Ovary (tissue), 9 donors: ENCODE data around the gene C9orf43. TPM values are rescaled to one million over a fixed set of nuclear protein-coding genes. Genes with fewer than 3 reads are reported as not detected.

ENCODE experiments used
- DNase-seq, 5 donors: peaks; one replicate each; pipeline ENCODE4 v3.0.0-alpha.2; 2019 to 2020
- H3K27ac ChIP-seq, 2 donors: fragments of 200-600 bp; one replicate each; pipeline versions ENCODE4 v1.5.1 to v1.8.0; 2019 to 2022
- H3K27me3 ChIP-seq: fragments of 200-600 bp; one replicate; pipeline ENCODE4 v1.8.0; 2022
- H3K36me3 ChIP-seq: fragments of 200-600 bp; sonication (generic); one replicate; pipeline ENCODE4 v1.5.1; 2019
- H3K4me1 ChIP-seq: one replicate; pipeline ENCODE4 v1.8.1; 2013; ENCODE audit warnings: mild to moderate bottlenecking, moderate library complexity; ENCODE audit not compliant: insufficient read depth
- H3K4me3 ChIP-seq: fragments of 200-600 bp; sonication (generic); one replicate; pipeline ENCODE4 v1.5.1; 2017
- H3K9me3 ChIP-seq, 2 donors: fragments of 200-600 bp in 1 of 2; sonication (generic) in 1 of 2; one replicate each; pipeline versions ENCODE4 v1.5.1 to v1.8.1; 2013 to 2019; ENCODE audit warnings: mild to moderate bottlenecking in 1 of 2, moderate library complexity in 1 of 2
- EP300 ChIP-seq: sonication (generic); formaldehyde crosslinking; IDR thresholded peaks from one replicate; pipeline ENCODE4 v1.6.1; 2017; ENCODE audit warnings: antibody characterized with exemption
- POLR2A ChIP-seq: fragments of 450-650 bp; IDR thresholded peaks from one replicate; pipeline ENCODE4 v1.6.1; 2017; ENCODE audit warnings: antibody characterized with exemption, mild to moderate bottlenecking, moderate library complexity
- WGBS, 3 donors: extraction: QIAGEN DNeasy Blood & Tissue Kit in 1 of 3; methylation state at CpG; one replicate each; pipeline versions ENCODE4 v1.1.5 to v1.1.7; 2013 to 2017; 5-methylcytosine and 5-hydroxymethylcytosine counted together
- intact Hi-C, 4 donors: fragments of 100-400 bp; cut with DNase I; formaldehyde crosslinking; loops; one replicate each; pipeline versions ENCODE4 v1.11.0 to v1.15.1; 2022 to 2023
- polyA plus RNA-seq, 2 donors: library from polyadenylated mRNA; stranded (reverse); fragments of 200-250 nt in 1 of 2; fragments of 350-450 nt in 1 of 2; fragmentation: Illumina TruSeq in 1 of 2; extraction: RNeasy Lipid Tissue Mini Kit (QIAGEN cat#74804) in 1 of 2; gene quantifications; one replicate each; pipeline ENCODE4 v1.2.3, GENCODE V29; 2013 to 2014
- total RNA-seq, 7 donors: library from RNA; depleted of rRNA in 2 of 7; stranded (reverse); fragments of >200 nt in 2 of 7; fragmentation: NEBNext Ultra II Directional in 3 of 7; extraction: Animal tissue kit (Norgen Biotek cat#: 25700) in 3 of 7; gene quantifications; one replicate each; pipeline versions ENCODE4 v1.1.0 to v1.2.4, GENCODE V29; 2016 to 2023
- TF ChIP-seq, protein P1 (sequence below), 3 donors: fragments of 450-650 bp in 2 of 3; fragments of 200-600 bp in 1 of 3; IDR thresholded peaks; one replicate each; pipeline versions ENCODE4 v1.5.1 to v1.8.0; 2016 to 2022; ENCODE audit warnings: antibody characterized with exemption in 3 of 3, mild to moderate bottlenecking in 1 of 3
- donor health status: DM: no; HTN: no; CAD: no; lungs with moderate emphysema.
- donor health status: DM: no; HTN: no; CAD: no.
- donor health status: Bipolar disorder and iron deficiency.
- donor health status: DM: yes; HTN: yes; CAD: no.
- donor health status: DM: no; HTN: no; CAD: no.
- donor health status: DM: yes; HTN: yes; CAD: no.

Gene C9orf43
- total and polyA plus RNA-seq, 9 donors = 0.46 to 1.2 (median 0.84) TPM

DNA sequence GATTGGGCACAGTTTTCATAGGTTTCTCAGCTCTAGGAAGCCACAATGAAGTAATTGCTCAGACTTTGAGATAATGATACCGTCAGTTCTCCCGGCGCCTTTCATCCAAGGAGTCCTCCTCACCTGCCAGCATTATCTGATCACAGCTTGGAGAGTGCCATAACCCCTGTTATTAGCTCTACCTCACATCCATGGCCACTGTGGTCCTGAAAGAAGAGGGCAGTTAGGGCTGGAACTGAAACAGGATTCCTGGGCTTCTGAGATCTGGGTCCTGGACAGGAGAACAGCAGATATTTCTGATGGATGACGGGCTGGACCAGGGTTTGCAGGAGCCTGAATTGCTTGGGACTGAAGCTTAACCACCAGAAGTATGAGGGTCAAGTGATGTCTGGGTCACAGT, 66.5 kb downstream of the C9orf43 start:
- Histone ChIP-seq H3K9me3 (no peaks in the 10 kb centered on the region), H3K4me1 (no peaks in the 10 kb centered on the region), H3K27ac (no peak overlapping the region), H3K36me3 (no peaks in the 10 kb centered on the region), H3K4me3 (no peak overlapping the region), H3K27me3 (no peaks in the 10 kb centered on the region)
- intact Hi-C loops = no loop called here
- no peak for TF ChIP-seq POLR2A
- TF ChIP-seq EP300 = no peak
- TF ChIP-seq, protein P1, sequence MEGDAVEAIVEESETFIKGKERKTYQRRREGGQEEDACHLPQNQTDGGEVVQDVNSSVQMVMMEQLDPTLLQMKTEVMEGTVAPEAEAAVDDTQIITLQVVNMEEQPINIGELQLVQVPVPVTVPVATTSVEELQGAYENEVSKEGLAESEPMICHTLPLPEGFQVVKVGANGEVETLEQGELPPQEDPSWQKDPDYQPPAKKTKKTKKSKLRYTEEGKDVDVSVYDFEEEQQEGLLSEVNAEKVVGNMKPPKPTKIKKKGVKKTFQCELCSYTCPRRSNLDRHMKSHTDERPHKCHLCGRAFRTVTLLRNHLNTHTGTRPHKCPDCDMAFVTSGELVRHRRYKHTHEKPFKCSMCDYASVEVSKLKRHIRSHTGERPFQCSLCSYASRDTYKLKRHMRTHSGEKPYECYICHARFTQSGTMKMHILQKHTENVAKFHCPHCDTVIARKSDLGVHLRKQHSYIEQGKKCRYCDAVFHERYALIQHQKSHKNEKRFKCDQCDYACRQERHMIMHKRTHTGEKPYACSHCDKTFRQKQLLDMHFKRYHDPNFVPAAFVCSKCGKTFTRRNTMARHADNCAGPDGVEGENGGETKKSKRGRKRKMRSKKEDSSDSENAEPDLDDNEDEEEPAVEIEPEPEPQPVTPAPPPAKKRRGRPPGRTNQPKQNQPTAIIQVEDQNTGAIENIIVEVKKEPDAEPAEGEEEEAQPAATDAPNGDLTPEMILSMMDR (IDR thresholded peaks at IDR 0.05) = no peak
- WGBS, 3 donors = 93 to 96% (median 96%) methylated on average over 4 of the region's 4 CpGs
- no peak for DNase-seq

DNA sequence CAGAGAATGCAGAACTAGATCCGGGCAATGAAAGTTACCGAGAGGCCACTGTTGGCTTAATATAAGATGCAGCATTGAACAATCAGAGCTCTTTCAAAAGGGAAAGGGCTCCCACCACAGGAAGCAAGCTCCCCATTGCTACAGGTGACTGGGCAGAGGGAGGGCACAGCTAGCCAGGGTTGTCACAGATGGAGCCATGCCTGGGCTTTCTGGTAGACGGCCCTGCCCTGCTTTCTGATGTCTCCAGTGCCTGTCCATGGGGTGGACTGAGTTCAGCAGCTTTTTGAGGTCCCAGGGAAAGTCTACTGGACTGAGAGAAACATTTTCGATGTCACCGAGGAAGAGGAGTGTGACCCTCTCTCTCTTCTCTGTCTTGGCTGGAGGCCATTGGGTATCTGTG, 67.1 kb downstream of the C9orf43 start:
- Histone ChIP-seq H3K4me1 (no peaks in the 10 kb centered on the region), H3K36me3 (no peaks in the 10 kb centered on the region), H3K27ac (no peak overlapping the region), H3K4me3 (no peak overlapping the region), H3K27me3 (no peaks in the 10 kb centered on the region), H3K9me3 (no peaks in the 10 kb centered on the region)
- WGBS, 3 donors = 87 to 92% (median 91%) methylated on average over 5 of the region's 5 CpGs
- TF ChIP-seq EP300 (no peak), POLR2A (no peak)
- TF ChIP-seq, protein P1 (IDR thresholded peaks at IDR 0.05) = no peak
- intact Hi-C loops = no loop called here
- DNase-seq = no peak

DNA sequence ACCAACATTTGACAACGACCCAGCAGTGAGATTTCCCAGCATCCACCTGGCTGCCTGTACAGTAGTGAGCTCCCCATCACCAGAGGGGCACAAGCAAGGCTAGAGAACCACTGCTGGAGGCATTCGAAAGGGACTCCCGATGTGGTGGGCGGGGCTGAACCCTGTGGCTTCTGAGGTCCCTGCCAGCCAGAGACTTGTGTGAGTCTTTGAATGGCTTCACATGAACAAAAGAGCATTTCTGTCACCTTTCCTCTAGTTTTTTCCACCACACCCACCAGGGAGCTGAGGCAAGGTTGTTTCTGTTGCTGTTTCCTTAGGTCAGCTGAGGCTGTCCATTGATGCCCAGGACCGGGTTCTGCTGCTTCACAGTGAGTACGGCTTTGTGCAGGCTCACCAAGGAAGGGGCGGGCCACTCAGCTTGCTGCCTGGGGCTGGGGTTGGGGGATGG, 68.7 kb downstream of the C9orf43 start:
- H3K27ac ChIP-seq = no peak overlapping the region
- no peak for DNase-seq
- H3K27me3 ChIP-seq = no peaks in the 10 kb centered on the region
- WGBS, 3 donors = 76 to 79% (median 77%) methylated on average over 7 of the region's 7 CpGs
- no peaks in the 10 kb centered on the region for H3K9me3 ChIP-seq
- TF ChIP-seq EP300 (no peak), POLR2A (no peak)
- TF ChIP-seq, protein P1 (IDR thresholded peaks at IDR 0.05) = no peak
- no peaks in the 10 kb centered on the region for H3K36me3 ChIP-seq
- H3K4me3 ChIP-seq = no peak overlapping the region
- intact Hi-C loops = no loop called here
- H3K4me1 ChIP-seq = peaks cover 5% of the 10 kb centered on the region

Other genes starting within 250 kb of the C9orf43 start
- gene FKBP15, start 189.5 kb upstream of the C9orf43 start, total RNA-seq = 10 to 100 TPM; 11.9 to 32.9 (median 20.2) TPM
- 10 to 100 TPM; 10.9 to 29.0 TPM for gene FKBP15, start 189.5 kb upstream of the C9orf43 start, polyA plus RNA-seq
- 10 to 100 TPM in 5 of 7 donors, 1 to 10 TPM in 2; 6.6 to 18.7 (median 12.5) TPM for gene SLC31A1, start 189.2 kb upstream of the C9orf43 start, total RNA-seq
- 10 to 100 TPM in 1 of 2 donors, 1 to 10 TPM in 1; 5.3 to 24.1 TPM for gene SLC31A1, start 189.2 kb upstream of the C9orf43 start, polyA plus RNA-seq
- gene CDC26, start 135.2 kb upstream of the C9orf43 start, total RNA-seq = 10 to 100 TPM; 24.2 to 40.0 (median 27.5) TPM
- gene CDC26, start 135.2 kb upstream of the C9orf43 start, polyA plus RNA-seq = 10 to 100 TPM; 27.7 to 57.3 TPM
- gene PRPF4, start 135.1 kb upstream of the C9orf43 start, total RNA-seq = 10 to 100 TPM; 12.5 to 30.8 (median 22.3) TPM
- 10 to 100 TPM; 13.9 to 28.9 TPM for gene PRPF4, start 135.1 kb upstream of the C9orf43 start, polyA plus RNA-seq
- 1 to 10 TPM in 1 of 7 donors, under 1 TPM in 2, not detected in 4; 0.38 to 1.3 (median 0.57) TPM for gene RNF183, start 107.4 kb upstream of the C9orf43 start, total RNA-seq
- under 1 TPM in 1 of 2 donors, not detected in 1; 0.06 TPM for gene RNF183, start 107.4 kb upstream of the C9orf43 start, polyA plus RNA-seq
- gene WDR31, start 70.5 kb upstream of the C9orf43 start, total RNA-seq = 1 to 10 TPM; 1.7 to 5.3 (median 3.4) TPM
- 1 to 10 TPM; 1.9 to 4.6 TPM for gene WDR31, start 70.5 kb upstream of the C9orf43 start, polyA plus RNA-seq
- gene BSPRY, start 61.2 kb upstream of the C9orf43 start, total RNA-seq = 1 to 10 TPM in 1 of 7 donors, under 1 TPM in 5, not detected in 1; 0.10 to 6.9 (median 0.41) TPM
- gene BSPRY, start 61.2 kb upstream of the C9orf43 start, polyA plus RNA-seq = under 1 TPM; 0.11 to 0.47 TPM
- 10 to 100 TPM; 15.4 to 23.9 (median 21.1) TPM for gene HDHD3, start 33.8 kb upstream of the C9orf43 start, total RNA-seq
- gene HDHD3, start 33.8 kb upstream of the C9orf43 start, polyA plus RNA-seq = 10 to 100 TPM in 1 of 2 donors, 1 to 10 TPM in 1; 8.9 to 24.9 TPM
- 10 to 100 TPM; 14.3 to 59.3 (median 34.7) TPM for gene ALAD, start 9.5 kb upstream of the C9orf43 start, total RNA-seq
- gene ALAD, start 9.5 kb upstream of the C9orf43 start, polyA plus RNA-seq = 10 to 100 TPM; 46.8 to 57.0 TPM
- 10 to 100 TPM; 12.3 to 27.5 (median 24.2) TPM for gene POLE3, start 72 bp upstream of the C9orf43 start, total RNA-seq
- gene POLE3, start 72 bp upstream of the C9orf43 start, polyA plus RNA-seq = 10 to 100 TPM; 28.2 to 53.6 TPM
- gene RGS3, start 53.0 kb downstream of the C9orf43 start, total RNA-seq = 10 to 100 TPM in 6 of 7 donors, 1 to 10 TPM in 1; 6.1 to 49.3 (median 15.9) TPM
- gene RGS3, start 53.0 kb downstream of the C9orf43 start, polyA plus RNA-seq = 10 to 100 TPM; 15.0 to 15.4 TPM